NCI-H2196 (cell line): ENCODE results near the gene SLC2A1.
"Not testable (repeated sequence)": the region's sequence is repeated elsewhere in the genome, so short reads cannot be mapped to it uniquely, and the experiment has no call there.

Experiments used
- DNase-seq: peaks from one replicate; lab custom pipeline; 2025; ENCODE audit not compliant: unreplicated experiment; lab: John Stamatoyannopoulos, UW

Gene SLC2A1

GRCh38 chr1:42913426-42914091 lies 45.1 kb downstream of the SLC2A1 start:
- peak; percentile 39 for DNase-seq

GRCh38 chr1:42910985-42911384 lies 47.7 kb downstream of the SLC2A1 start:
- DNase-seq, result no peak

GRCh38 chr1:42908046-42908445 lies 50.6 kb downstream of the SLC2A1 start:
- no peak for DNase-seq

- DNase-seq, result no peak
Measured at GRCh38 chr1:42904434-42904833, 54.2 kb downstream of the SLC2A1 start.

- not testable (repeated sequence) for DNase-seq
Measured at GRCh38 chr1:42899960-42900359, 58.7 kb downstream of the SLC2A1 start.

- DNase-seq, result peak; percentile 23
Measured at GRCh38 chr1:42891465-42892138, 67.1 kb downstream of the SLC2A1 start.

- no peak for DNase-seq
Measured at GRCh38 chr1:42889264-42889663, 69.4 kb downstream of the SLC2A1 start.

GRCh38 chr1:42888013-42888633 lies 70.5 kb downstream of the SLC2A1 start:
- DNase-seq, result no peak

- DNase-seq, result no peak
Measured at GRCh38 chr1:42887366-42887765, 71.3 kb downstream of the SLC2A1 start.

GRCh38 chr1:42886800-42887199 lies 71.9 kb downstream of the SLC2A1 start:
- peak; percentile 3 for DNase-seq

- DNase-seq, result no peak
Measured at GRCh38 chr1:42886046-42886739, 72.5 kb downstream of the SLC2A1 start.

GRCh38 chr1:42880384-42880783 lies 78.3 kb downstream of the SLC2A1 start:
- DNase-seq, result no peak

- no peak for DNase-seq
Measured at GRCh38 chr1:42877380-42877779, 81.3 kb downstream of the SLC2A1 start.

GRCh38 chr1:42876009-42876408 lies 82.7 kb downstream of the SLC2A1 start:
- DNase-seq, result no peak
